Esophagus muscularis mucosa (tissue), 3 donors: ENCODE data around the gene ICOS.
"Not testable (repeated sequence)": the region's sequence is repeated elsewhere in the genome, so short reads cannot be mapped to it uniquely, and the experiment has no call there.

Experiments
- POLR2AphosphoS5 ChIP-seq, 2 donors: sonication (generic); formaldehyde crosslinking; IDR thresholded peaks; one replicate each; pipeline ENCODE4 v1.6.1; 2017; ENCODE audit warnings: antibody characterized with exemption in 2 of 2
- TF ChIP-seq, protein P1 (sequence below), 3 experiments: fragments of 200-600 bp in 2 of 3; fragments of 450-650 bp in 1 of 3; sonication (generic) in 2 of 3; IDR thresholded peaks; one replicate each; pipeline ENCODE4 v1.5.1; 2017 to 2019; ENCODE audit warnings: antibody characterized with exemption in 3 of 3, mild to moderate bottlenecking in 2 of 3, moderate library complexity in 1 of 3

DNA sequence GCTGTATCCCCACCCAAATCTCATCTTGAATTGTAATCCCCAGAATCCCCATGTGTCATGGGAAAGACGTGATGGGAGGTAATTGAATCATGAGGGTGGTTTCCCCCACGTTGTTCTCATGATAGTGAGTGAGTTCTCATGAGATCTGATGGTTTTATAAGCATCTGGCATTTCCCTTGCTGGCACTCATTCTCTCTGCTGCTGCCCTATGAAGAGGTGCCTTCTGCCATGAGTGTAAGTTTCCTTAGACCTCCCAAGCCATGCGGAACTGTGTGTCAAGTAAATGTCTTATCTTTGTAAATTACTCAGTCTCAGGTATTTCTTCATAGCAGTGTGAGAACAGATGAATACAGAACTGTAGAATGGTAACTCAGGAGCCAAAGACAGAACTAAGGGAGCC lies 5.3 kb upstream of the ICOS start:
- TF ChIP-seq POLR2AphosphoS5 (IDR thresholded peaks at IDR 0.05) = not testable (repeated sequence)
- TF ChIP-seq, protein P1, sequence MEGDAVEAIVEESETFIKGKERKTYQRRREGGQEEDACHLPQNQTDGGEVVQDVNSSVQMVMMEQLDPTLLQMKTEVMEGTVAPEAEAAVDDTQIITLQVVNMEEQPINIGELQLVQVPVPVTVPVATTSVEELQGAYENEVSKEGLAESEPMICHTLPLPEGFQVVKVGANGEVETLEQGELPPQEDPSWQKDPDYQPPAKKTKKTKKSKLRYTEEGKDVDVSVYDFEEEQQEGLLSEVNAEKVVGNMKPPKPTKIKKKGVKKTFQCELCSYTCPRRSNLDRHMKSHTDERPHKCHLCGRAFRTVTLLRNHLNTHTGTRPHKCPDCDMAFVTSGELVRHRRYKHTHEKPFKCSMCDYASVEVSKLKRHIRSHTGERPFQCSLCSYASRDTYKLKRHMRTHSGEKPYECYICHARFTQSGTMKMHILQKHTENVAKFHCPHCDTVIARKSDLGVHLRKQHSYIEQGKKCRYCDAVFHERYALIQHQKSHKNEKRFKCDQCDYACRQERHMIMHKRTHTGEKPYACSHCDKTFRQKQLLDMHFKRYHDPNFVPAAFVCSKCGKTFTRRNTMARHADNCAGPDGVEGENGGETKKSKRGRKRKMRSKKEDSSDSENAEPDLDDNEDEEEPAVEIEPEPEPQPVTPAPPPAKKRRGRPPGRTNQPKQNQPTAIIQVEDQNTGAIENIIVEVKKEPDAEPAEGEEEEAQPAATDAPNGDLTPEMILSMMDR (IDR thresholded peaks at IDR 0.05) = not testable (repeated sequence)
